GM23338 (cell line): ENCODE data around the gene TSSC4.

Source experiments
- CREB1 ChIP-seq: fragments of 250-450 bp; sonication (Bioruptor Pico); IDR thresholded peaks from 2 replicates; pipeline ENCODE4 v1.5.0; 2020; ENCODE audit warnings: low read depth, mild to moderate bottlenecking, moderate library complexity
- CTCF ChIP-seq, 2 experiments: fragments of 200-600 bp in 1 of 2; sonication (generic) in 1 of 2; conservative IDR thresholded peaks; 2 replicates each; pipeline versions ENCODE4 v1.5.1 to v1.6.1; 2016 to 2017; ENCODE audit warnings: antibody characterized with exemption in 2 of 2, low read depth in 2 of 2, mild to moderate bottlenecking in 2 of 2, moderate library complexity in 1 of 2
- ETS1 ChIP-seq: IDR thresholded peaks from 2 replicates; pipeline ENCODE4 v1.6.1; 2016; ENCODE audit warnings: antibody characterized with exemption
- EZH2 ChIP-seq: fragments of 200-600 bp; sonication (generic); IDR thresholded peaks from one replicate; pipeline ENCODE4 v1.8.0; 2017; ENCODE audit warnings: antibody characterized with exemption, mild to moderate bottlenecking, low read depth; ENCODE audit not compliant: unreplicated experiment
- EZH2phosphoT487 ChIP-seq: fragments of 200-600 bp; sonication (generic); IDR thresholded peaks from one replicate; pipeline ENCODE4 v1.8.1; 2018; ENCODE audit warnings: antibody characterized with exemption; ENCODE audit not compliant: unreplicated experiment
- JUNB ChIP-seq: IDR thresholded peaks from one replicate; pipeline ENCODE4 v1.6.1; 2016; ENCODE audit warnings: antibody characterized with exemption; ENCODE audit not compliant: unreplicated experiment
- NANOG ChIP-seq: IDR thresholded peaks from 2 replicates; pipeline ENCODE4 v1.6.1; 2016; ENCODE audit warnings: antibody characterized with exemption, borderline replicate concordance
- POLR2AphosphoS5 ChIP-seq: IDR thresholded peaks from 2 replicates; pipeline ENCODE4 v1.6.1; 2016; ENCODE audit warnings: antibody characterized with exemption, low read depth
- REST ChIP-seq: IDR thresholded peaks from one replicate; pipeline ENCODE4 v1.6.1; 2018; ENCODE audit warnings: antibody characterized with exemption; ENCODE audit not compliant: unreplicated experiment
- STAT1 ChIP-seq: IDR thresholded peaks from one replicate; pipeline ENCODE4 v1.6.1; 2016; ENCODE audit warnings: antibody characterized with exemption; ENCODE audit not compliant: unreplicated experiment
- ZNF114 ChIP-seq: fragments of 250-450 bp; sonication (Bioruptor Pico); IDR thresholded peaks from 2 replicates; pipeline ENCODE4 v1.5.0; 2020; ENCODE audit warnings: mild to moderate bottlenecking, moderate library complexity
- ZNF462 ChIP-seq: fragments of 250-450 bp; sonication (Bioruptor Pico); IDR thresholded peaks from 2 replicates; pipeline ENCODE4 v1.5.0; 2020; ENCODE audit warnings: mild to moderate bottlenecking, moderate library complexity

- TF ChIP-seq POLR2AphosphoS5 (no peak), CTCF (conservative IDR thresholded peaks at IDR 0.05; ENCODE audit: low read depth in 2 of 2) (no peak), EZH2phosphoT487 (no peak), REST (no peak), CREB1 (CRISPR knock-in tag) (no peak), EZH2 (no peak), STAT1 (no peak), ZNF114 (no peak), NANOG (no peak), ETS1 (no peak), JUNB (no peak), ZNF462 (no peak)
These were observed 5.8 kb upstream of the TSSC4 start for GRCh38 chr11:2394818-2395105.
